Gastroesophageal sphincter (tissue), 4 donors: ENCODE results near the gene CUL9. TPM values are rescaled to one million over a fixed set of nuclear protein-coding genes. Genes with fewer than 3 reads are reported as not detected.
A peak's percentile ranks its signal among the peaks of the same experiment; 100 is the strongest.

Source experiments
- ATAC-seq: fragments of 150-250 bp; one replicate; pipeline ENCODE4 v1.9.1; 2016; ENCODE audit warnings: mild to moderate bottlenecking, moderate library complexity
- H3K27ac ChIP-seq, 4 donors: fragments of 200-600 bp; sonication (generic) in 3 of 4; 1 replicate in 3 of 4; 2 replicates in 1 of 4; pipeline ENCODE4 v1.5.1; 2016 to 2019
- H3K27me3 ChIP-seq: fragments of 200-600 bp; sonication (generic); one replicate; pipeline ENCODE4 v1.5.1; 2019
- H3K36me3 ChIP-seq, 2 donors: fragments of 200-600 bp; sonication (generic); one replicate each; pipeline ENCODE4 v1.5.1; 2019; ENCODE audit warnings: control low read depth in 1 of 2
- H3K4me1 ChIP-seq, 3 donors: fragments of 200-600 bp; sonication (generic); 1 replicate in 2 of 3; 2 replicates in 1 of 3; pipeline ENCODE4 v1.5.1; 2016 to 2019; ENCODE audit warnings: control low read depth in 2 of 3
- H3K4me3 ChIP-seq, 2 donors: fragments of 200-600 bp; sonication (generic); one replicate each; pipeline ENCODE4 v1.5.1; 2019; ENCODE audit warnings: mild to moderate bottlenecking in 1 of 2, moderate library complexity in 1 of 2
- H3K9me3 ChIP-seq, 3 donors: fragments of 200-600 bp; sonication (generic); one replicate each; pipeline ENCODE4 v1.5.1; 2017 to 2019; ENCODE audit warnings: control low read depth in 2 of 3
- EP300 ChIP-seq: sonication (generic); formaldehyde crosslinking; IDR thresholded peaks from one replicate; pipeline ENCODE4 v1.6.1; 2017; ENCODE audit warnings: antibody characterized with exemption, mild to moderate bottlenecking
- POLR2A ChIP-seq, 2 donors: fragments of 450-650 bp; IDR thresholded peaks; one replicate each; pipeline ENCODE4 v1.6.1; 2017; ENCODE audit warnings: antibody characterized with exemption in 2 of 2, mild to moderate bottlenecking in 2 of 2, moderate library complexity in 1 of 2
- POLR2AphosphoS5 ChIP-seq: sonication (generic); formaldehyde crosslinking; IDR thresholded peaks from one replicate; pipeline ENCODE4 v1.6.1; 2017; ENCODE audit warnings: antibody characterized with exemption
- WGBS, 2 donors: methylation state at CpG; one replicate each; pipeline ENCODE4 v1.1.5; 2018; ENCODE audit warnings: low coverage in 1 of 2; 5-methylcytosine and 5-hydroxymethylcytosine counted together
- total RNA-seq, 4 donors: library from RNA; depleted of rRNA; stranded (reverse); fragments of >200 nt; gene quantifications; one replicate each; pipeline ENCODE4 v1.1.0, GENCODE V29; 2016
- TF ChIP-seq, protein P1 (sequence below), 4 experiments: fragments of 200-600 bp in 2 of 4; fragments of 450-650 bp in 2 of 4; sonication (generic) in 1 of 4; IDR thresholded peaks; one replicate each; pipeline ENCODE4 v1.5.1; 2017 to 2019; ENCODE audit warnings: antibody characterized with exemption in 4 of 4, mild to moderate bottlenecking in 2 of 4, moderate library complexity in 2 of 4

CUL9 gene
- total RNA-seq, 4 donors from 2014 or later, result 23.2 to 36.6 (median 24.2) TPM

GRCh38 chr6:43170417-43170930 is 11.5 kb upstream of the CUL9 start:
- H3K27me3 ChIP-seq, result no peaks in the 10 kb centered on the region
- peak overlapping the region; percentile 92 to 100 (median 100) for H3K27ac ChIP-seq
- H3K4me1 ChIP-seq, result peaks cover 0 to 34% (median 23%) of the 10 kb centered on the region in 3 donors
- TF ChIP-seq POLR2A (IDR thresholded peaks at IDR 0.05), result peak in 1 of 2 donors; percentile 13
- TF ChIP-seq EP300, result no peak
- H3K4me3 ChIP-seq, result peak overlapping the region; percentile 33 to 99
- WGBS, 2 donors, result 0 to 1% methylated on average over 4 to 14 of the region's 18 CpGs
- H3K9me3 ChIP-seq, result no peaks in the 10 kb centered on the region
- peaks cover 0 to 2% of the 10 kb centered on the region in 2 donors for H3K36me3 ChIP-seq
- ATAC-seq, result peak; percentile 69

GRCh38 chr6:43170931-43171706 is 10.9 kb upstream of the CUL9 start, which contains the start of gene SRF:
Gene SRF, plus strand, starts transcription at chr6:43171269. Its CDS starts 388 bp downstream, at chr6:43171657.
- H3K4me3 ChIP-seq, result peak within 1 kb of the TSS; percentile 62 to 99
- peaks cover 0 to 9% of the 10 kb centered on the region in 2 donors for H3K36me3 ChIP-seq
- ATAC-seq, result peak; percentile 84
- no peaks in the 10 kb centered on the region for H3K9me3 ChIP-seq
- 0% methylated on average over 4 to 10 of the region's 83 CpGs for WGBS, 2 donors
- no peaks in the 10 kb centered on the region for H3K27me3 ChIP-seq
- peaks cover 0 to 41% (median 29%) of the 10 kb centered on the region in 3 donors for H3K4me1 ChIP-seq
- peak within 1 kb of the TSS; percentile 92 to 100 (median 100) for H3K27ac ChIP-seq
- TF ChIP-seq, protein P1, sequence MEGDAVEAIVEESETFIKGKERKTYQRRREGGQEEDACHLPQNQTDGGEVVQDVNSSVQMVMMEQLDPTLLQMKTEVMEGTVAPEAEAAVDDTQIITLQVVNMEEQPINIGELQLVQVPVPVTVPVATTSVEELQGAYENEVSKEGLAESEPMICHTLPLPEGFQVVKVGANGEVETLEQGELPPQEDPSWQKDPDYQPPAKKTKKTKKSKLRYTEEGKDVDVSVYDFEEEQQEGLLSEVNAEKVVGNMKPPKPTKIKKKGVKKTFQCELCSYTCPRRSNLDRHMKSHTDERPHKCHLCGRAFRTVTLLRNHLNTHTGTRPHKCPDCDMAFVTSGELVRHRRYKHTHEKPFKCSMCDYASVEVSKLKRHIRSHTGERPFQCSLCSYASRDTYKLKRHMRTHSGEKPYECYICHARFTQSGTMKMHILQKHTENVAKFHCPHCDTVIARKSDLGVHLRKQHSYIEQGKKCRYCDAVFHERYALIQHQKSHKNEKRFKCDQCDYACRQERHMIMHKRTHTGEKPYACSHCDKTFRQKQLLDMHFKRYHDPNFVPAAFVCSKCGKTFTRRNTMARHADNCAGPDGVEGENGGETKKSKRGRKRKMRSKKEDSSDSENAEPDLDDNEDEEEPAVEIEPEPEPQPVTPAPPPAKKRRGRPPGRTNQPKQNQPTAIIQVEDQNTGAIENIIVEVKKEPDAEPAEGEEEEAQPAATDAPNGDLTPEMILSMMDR (IDR thresholded peaks at IDR 0.05), result peak in 3 of 4 experiments; percentile 80 to 92 (median 91)
- TF ChIP-seq EP300 (no peak), POLR2AphosphoS5 (peak; percentile 44), POLR2A (IDR thresholded peaks at IDR 0.05) (peak; percentile 81 to 90)

DNA sequence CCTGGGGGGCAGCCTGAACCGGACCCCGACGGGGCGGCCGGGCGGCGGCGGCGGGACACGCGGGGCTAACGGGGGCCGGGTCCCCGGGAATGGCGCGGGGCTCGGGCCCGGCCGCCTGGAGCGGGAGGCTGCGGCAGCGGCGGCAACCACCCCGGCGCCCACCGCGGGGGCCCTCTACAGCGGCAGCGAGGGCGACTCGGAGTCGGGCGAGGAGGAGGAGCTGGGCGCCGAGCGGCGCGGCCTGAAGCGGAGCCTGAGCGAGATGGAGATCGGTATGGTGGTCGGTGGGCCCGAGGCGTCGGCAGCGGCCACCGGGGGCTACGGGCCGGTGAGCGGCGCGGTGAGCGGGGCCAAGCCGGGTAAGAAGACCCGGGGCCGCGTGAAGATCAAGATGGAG is 10.3 kb upstream of the CUL9 start:
- peaks cover 0 to 47% (median 29%) of the 10 kb centered on the region in 3 donors for H3K4me1 ChIP-seq
- peak overlapping the region; percentile 62 to 99 for H3K4me3 ChIP-seq
- H3K27me3 ChIP-seq, result no peaks in the 10 kb centered on the region
- WGBS, 2 donors, result no CpG with 5 or more reads among the region's 57 CpGs
- no peak for ATAC-seq
- peaks cover 0 to 14% of the 10 kb centered on the region in 2 donors for H3K36me3 ChIP-seq
- no peaks in the 10 kb centered on the region for H3K9me3 ChIP-seq
- TF ChIP-seq, protein P1 (IDR thresholded peaks at IDR 0.05), result no peak
- TF ChIP-seq POLR2AphosphoS5 (no peak), EP300 (no peak), POLR2A (IDR thresholded peaks at IDR 0.05) (no peak)
- H3K27ac ChIP-seq, result peak overlapping the region; percentile 92 to 100 (median 100)

- Histone ChIP-seq H3K4me1 (peaks cover 0 to 53% (median 29%) of the 10 kb centered on the region in 3 donors), H3K27ac (peak overlapping the region; percentile 92 to 100 (median 100)), H3K36me3 (peaks cover 0 to 21% of the 10 kb centered on the region in 2 donors), H3K4me3 (peak overlapping the region; percentile 62 to 99), H3K9me3 (no peaks in the 10 kb centered on the region), H3K27me3 (no peaks in the 10 kb centered on the region)
- WGBS, 2 donors, result 1 to 3% methylated on average over 27 to 31 of the region's 46 CpGs
- ATAC-seq, result no peak
- peak in 1 of 2 donors; percentile 13 for TF ChIP-seq POLR2A (IDR thresholded peaks at IDR 0.05)
- no peak for TF ChIP-seq EP300
These were observed 9.6 kb upstream of the CUL9 start for GRCh38 chr6:43172104-43173007.

GRCh38 chr6:43173591-43174262 is 8.3 kb upstream of the CUL9 start:
- no peaks in the 10 kb centered on the region for H3K9me3 ChIP-seq
- peak overlapping the region; percentile 62 to 99 for H3K4me3 ChIP-seq
- H3K4me1 ChIP-seq, result peaks cover 0 to 64% (median 29%) of the 10 kb centered on the region in 3 donors
- WGBS, 2 donors, result 40% methylated on average over 1 of the region's 11 CpGs; no CpG with 5 or more reads in 1 of the 2 donors
- peak overlapping the region; percentile 92 to 100 (median 100) for H3K27ac ChIP-seq
- TF ChIP-seq POLR2A (IDR thresholded peaks at IDR 0.05), result no peak
- no peak for TF ChIP-seq EP300
- no peak for TF ChIP-seq POLR2AphosphoS5
- TF ChIP-seq, protein P1 (IDR thresholded peaks at IDR 0.05), result no peak
- ATAC-seq, result no peak
- H3K36me3 ChIP-seq, result peaks cover 0 to 35% of the 10 kb centered on the region in 2 donors
- no peaks in the 10 kb centered on the region for H3K27me3 ChIP-seq
